Measurements from ENCODE around the gene TMEM37.

DNA sequence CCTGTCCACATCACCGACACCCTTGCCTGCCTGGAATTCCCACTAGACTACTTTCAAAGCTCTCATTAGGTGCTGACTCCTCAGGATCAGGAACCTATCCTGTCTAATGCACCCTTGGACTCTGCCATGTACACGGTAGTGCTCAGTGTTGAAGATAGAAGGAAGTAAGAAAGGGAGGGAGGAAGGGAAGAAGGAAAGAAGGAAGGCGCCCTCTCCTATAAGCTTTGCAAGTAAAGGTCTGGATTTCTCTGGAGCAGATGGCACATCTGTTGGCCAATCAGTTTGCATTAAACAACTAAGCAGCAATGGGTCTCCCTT lies 47.3 kb downstream of the TMEM37 start:
- TF ChIP-seq, protein P1, sequence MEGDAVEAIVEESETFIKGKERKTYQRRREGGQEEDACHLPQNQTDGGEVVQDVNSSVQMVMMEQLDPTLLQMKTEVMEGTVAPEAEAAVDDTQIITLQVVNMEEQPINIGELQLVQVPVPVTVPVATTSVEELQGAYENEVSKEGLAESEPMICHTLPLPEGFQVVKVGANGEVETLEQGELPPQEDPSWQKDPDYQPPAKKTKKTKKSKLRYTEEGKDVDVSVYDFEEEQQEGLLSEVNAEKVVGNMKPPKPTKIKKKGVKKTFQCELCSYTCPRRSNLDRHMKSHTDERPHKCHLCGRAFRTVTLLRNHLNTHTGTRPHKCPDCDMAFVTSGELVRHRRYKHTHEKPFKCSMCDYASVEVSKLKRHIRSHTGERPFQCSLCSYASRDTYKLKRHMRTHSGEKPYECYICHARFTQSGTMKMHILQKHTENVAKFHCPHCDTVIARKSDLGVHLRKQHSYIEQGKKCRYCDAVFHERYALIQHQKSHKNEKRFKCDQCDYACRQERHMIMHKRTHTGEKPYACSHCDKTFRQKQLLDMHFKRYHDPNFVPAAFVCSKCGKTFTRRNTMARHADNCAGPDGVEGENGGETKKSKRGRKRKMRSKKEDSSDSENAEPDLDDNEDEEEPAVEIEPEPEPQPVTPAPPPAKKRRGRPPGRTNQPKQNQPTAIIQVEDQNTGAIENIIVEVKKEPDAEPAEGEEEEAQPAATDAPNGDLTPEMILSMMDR (conservative IDR thresholded peaks at IDR 0.05 in 1 of 2, IDR thresholded peaks at IDR 0.05 in 1 of 2; ENCODE audit: extremely low read depth in 1 of 2, insufficient read depth in 1 of 2, low read depth in 1 of 2, low read length in 2 of 2): no peak
- TF ChIP-seq EZH2 (IDR thresholded peaks at IDR 0.05; ENCODE audit: borderline replicate concordance, low read length): no peak
